HFFc6 (cell line): Measurements from ENCODE around the gene PTPRD. TPM values are rescaled to one million over a fixed set of nuclear protein-coding genes. Genes with fewer than 3 reads are reported as not detected.

Experiments
- DNase-seq: peaks from one replicate; pipeline ENCODE4 v3.0.0-alpha.2; 2018
- H3K27ac Mint-ChIP-seq: 2 replicates; pipeline ENCODE4 v1.8.0; 2020; ENCODE audit warnings: mild to moderate bottlenecking, mixed read lengths
- H3K27me3 Mint-ChIP-seq: 2 replicates; pipeline ENCODE4 v1.8.0; 2021; ENCODE audit warnings: mild to moderate bottlenecking, moderate library complexity, mixed read lengths; ENCODE audit not compliant: insufficient read depth
- H3K36me3 Mint-ChIP-seq: 2 replicates; pipeline ENCODE4 v1.8.0; 2021; ENCODE audit warnings: low read depth, mixed read lengths
- H3K4me1 Mint-ChIP-seq: 2 replicates; pipeline ENCODE4 v1.8.0; 2020; ENCODE audit warnings: low read depth, mixed read lengths
- H3K4me3 Mint-ChIP-seq: 2 replicates; pipeline ENCODE4 v1.8.0; 2020; ENCODE audit warnings: mild to moderate bottlenecking, moderate library complexity, mixed read lengths
- H3K9me3 Mint-ChIP-seq: 2 replicates; pipeline ENCODE4 v1.8.0; 2020; ENCODE audit warnings: mild to moderate bottlenecking, mixed read lengths
- total RNA-seq, 6 experiments: library from RNA; stranded (reverse); fragmentation: NEBNext Ultra II Directional; extraction: Animal tissue kit (Norgen Biotek cat#: 25700); gene quantifications; 2 replicates in 1 of 6; 3 replicates in 5 of 6; pipeline ENCODE4 v1.2.3, GENCODE V29; 2021
- TF ChIP-seq, protein P1 (sequence below): fragments of 200-600 bp; sonication (generic); IDR thresholded peaks from 2 replicates; pipeline ENCODE4 v1.5.0; 2021; ENCODE audit warnings: antibody characterized with exemption, mild to moderate bottlenecking

The PTPRD gene
- total RNA-seq, 6 experiments from 2014 or later, result not detected

DNA sequence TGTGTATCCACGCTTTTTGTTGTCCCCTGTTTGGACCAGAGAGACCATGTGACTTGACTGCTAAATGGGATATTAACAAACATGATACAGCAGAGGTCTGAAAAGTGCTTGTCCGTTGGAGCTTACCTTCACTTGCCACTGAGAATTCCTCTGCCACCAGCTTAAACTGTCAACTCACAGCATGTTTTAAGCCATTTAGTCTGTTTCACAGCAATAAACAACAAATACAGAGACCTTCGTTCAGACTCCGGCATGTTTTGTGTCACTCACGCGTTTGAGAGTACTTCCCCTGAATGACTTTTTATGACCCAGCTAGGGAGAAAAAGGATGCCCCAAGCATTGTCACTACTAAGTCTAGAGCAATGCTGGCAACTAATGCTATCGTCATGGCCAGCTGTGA, 173.8 kb downstream of the PTPRD start:
- H3K9me3 Mint-ChIP-seq, result peaks cover 16% of the 10 kb centered on the region
- no peak overlapping the region for H3K27ac Mint-ChIP-seq
- H3K4me1 Mint-ChIP-seq, result no peaks in the 10 kb centered on the region
- H3K36me3 Mint-ChIP-seq, result no peaks in the 10 kb centered on the region; the same call in 1 of the 2 replicates
- TF ChIP-seq, protein P1, sequence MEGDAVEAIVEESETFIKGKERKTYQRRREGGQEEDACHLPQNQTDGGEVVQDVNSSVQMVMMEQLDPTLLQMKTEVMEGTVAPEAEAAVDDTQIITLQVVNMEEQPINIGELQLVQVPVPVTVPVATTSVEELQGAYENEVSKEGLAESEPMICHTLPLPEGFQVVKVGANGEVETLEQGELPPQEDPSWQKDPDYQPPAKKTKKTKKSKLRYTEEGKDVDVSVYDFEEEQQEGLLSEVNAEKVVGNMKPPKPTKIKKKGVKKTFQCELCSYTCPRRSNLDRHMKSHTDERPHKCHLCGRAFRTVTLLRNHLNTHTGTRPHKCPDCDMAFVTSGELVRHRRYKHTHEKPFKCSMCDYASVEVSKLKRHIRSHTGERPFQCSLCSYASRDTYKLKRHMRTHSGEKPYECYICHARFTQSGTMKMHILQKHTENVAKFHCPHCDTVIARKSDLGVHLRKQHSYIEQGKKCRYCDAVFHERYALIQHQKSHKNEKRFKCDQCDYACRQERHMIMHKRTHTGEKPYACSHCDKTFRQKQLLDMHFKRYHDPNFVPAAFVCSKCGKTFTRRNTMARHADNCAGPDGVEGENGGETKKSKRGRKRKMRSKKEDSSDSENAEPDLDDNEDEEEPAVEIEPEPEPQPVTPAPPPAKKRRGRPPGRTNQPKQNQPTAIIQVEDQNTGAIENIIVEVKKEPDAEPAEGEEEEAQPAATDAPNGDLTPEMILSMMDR, result no peak
- no peaks in the 10 kb centered on the region for H3K27me3 Mint-ChIP-seq
- no peak for DNase-seq
- no peak overlapping the region for H3K4me3 Mint-ChIP-seq

DNA sequence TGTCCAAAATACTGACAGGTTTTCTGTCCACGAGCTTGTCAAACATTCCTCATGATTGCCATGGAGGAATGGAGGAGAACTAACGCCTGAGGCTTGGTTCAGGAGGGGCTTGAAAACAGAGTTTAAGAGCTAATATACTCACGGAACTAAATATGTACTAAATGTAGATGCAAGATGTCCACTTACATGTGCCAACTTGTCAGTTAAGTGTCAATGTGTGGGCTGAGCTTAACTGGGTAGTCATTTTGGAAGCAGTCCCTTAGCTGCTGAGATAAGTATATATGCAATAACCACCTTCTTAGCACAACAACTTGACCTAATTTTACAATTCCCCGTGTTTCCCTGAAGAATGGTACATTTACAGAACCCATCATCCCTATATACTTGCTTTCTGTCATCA, 176.0 kb downstream of the PTPRD start:
- H3K27ac Mint-ChIP-seq, result no peak overlapping the region
- peaks cover 20% of the 10 kb centered on the region for H3K9me3 Mint-ChIP-seq
- DNase-seq, result no peak
- H3K4me3 Mint-ChIP-seq, result no peak overlapping the region
- TF ChIP-seq, protein P1, result no peak
- no peaks in the 10 kb centered on the region for H3K4me1 Mint-ChIP-seq
- no peaks in the 10 kb centered on the region; the same call in 1 of the 2 replicates for H3K36me3 Mint-ChIP-seq
- no peaks in the 10 kb centered on the region for H3K27me3 Mint-ChIP-seq

DNA sequence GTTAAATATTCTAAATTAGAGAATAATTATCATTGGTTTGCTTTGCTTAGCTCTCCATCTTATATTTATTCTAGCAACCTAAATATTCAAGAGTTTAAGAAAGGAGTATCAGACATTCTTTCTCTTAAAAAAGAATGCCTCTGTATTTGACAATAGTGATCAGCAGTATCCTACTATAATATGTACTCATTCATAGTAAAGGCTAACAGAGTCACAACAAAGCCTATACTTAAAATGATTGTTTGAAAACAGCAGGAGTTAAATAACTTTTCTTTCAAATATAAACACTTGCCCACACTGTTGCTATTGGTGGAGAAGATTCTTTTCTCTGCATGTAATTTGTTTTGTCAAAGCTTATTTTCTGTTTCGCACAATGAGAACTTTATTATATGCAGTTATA, 178.4 kb downstream of the PTPRD start:
- no peak for DNase-seq
- TF ChIP-seq, protein P1, result no peak
- H3K27me3 Mint-ChIP-seq, result no peaks in the 10 kb centered on the region
- no peaks in the 10 kb centered on the region for H3K4me1 Mint-ChIP-seq
- H3K27ac Mint-ChIP-seq, result no peak overlapping the region
- no peak overlapping the region for H3K4me3 Mint-ChIP-seq
- no peaks in the 10 kb centered on the region; the same call in 1 of the 2 replicates for H3K36me3 Mint-ChIP-seq
- H3K9me3 Mint-ChIP-seq, result peaks cover 9% of the 10 kb centered on the region; the same call in 1 of the 2 replicates

DNA sequence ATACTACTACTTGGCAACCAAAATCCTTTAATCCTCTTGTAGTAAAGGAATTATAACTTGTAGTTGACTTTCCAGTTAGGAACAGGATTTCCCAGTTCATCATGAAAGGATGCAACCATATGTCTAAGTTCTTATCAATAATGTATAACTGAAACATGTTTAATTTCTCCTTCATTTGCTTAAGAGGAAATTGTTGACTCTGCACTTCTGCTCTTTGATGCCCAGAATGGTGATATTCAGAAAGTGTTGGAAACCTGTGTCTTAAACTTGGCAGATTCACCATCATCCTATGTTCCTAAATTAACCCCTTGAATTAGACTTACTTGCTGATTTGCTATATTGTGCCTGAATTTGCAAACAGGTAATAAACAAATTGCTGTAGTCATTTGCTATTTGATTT, 201.5 kb downstream of the PTPRD start:
- Mint-ChIP-seq H3K4me1 (no peaks in the 10 kb centered on the region), H3K4me3 (no peak overlapping the region), H3K36me3 (0 out of 2 replicates have a peak, but pooled peaks cover 3% of the 10 kb centered on the region), H3K27me3 (no peaks in the 10 kb centered on the region), H3K9me3 (peaks cover 28% of the 10 kb centered on the region), H3K27ac (no peak overlapping the region)
- TF ChIP-seq, protein P1, result no peak
- no peak for DNase-seq

DNA sequence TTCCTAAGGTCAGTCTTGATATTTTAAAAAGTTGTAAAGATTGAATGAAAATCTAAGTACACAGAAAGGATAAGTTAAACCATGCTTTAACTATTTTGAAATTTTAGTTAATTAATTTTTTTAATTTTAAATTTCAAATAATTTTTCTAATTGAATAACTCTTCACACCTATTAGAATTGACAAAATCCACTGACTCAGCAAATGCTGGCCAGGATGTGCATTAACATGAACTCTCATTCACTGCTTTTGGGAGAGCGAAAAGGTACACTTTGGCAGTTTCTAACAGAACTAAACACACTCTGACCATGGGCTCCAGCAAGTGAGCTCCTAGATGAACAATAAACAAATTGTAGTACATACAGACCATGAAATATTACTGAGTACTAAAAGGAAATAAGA, 209.5 kb downstream of the PTPRD start:
- H3K36me3 Mint-ChIP-seq, result no peaks in the 10 kb centered on the region
- H3K27ac Mint-ChIP-seq, result no peak overlapping the region
- no peak for DNase-seq
- no peak overlapping the region for H3K4me3 Mint-ChIP-seq
- peaks cover 14% of the 10 kb centered on the region for H3K9me3 Mint-ChIP-seq
- no peaks in the 10 kb centered on the region for H3K4me1 Mint-ChIP-seq
- H3K27me3 Mint-ChIP-seq, result no peaks in the 10 kb centered on the region
- TF ChIP-seq, protein P1, result no peak

DNA sequence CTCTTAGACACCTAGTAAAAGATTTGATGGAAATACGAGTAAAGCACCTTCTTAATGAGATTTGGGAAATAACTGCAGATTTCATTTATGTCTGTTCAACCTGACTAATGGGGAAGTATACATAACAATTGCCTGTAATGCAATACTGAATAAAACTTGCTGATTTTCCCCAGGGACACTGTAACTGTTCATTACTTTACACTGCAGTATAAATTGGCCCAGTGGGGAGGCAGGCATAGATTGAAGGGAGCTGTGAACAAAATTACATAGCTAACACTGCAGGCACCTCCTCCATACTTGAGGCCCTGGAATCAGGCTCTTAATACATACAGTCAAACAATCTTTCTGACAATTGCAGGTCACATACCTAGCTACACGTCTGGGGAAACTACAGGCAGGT, 216.2 kb downstream of the PTPRD start:
- H3K36me3 Mint-ChIP-seq, result no peaks in the 10 kb centered on the region
- H3K4me3 Mint-ChIP-seq, result no peak overlapping the region
- TF ChIP-seq, protein P1, result no peak
- H3K4me1 Mint-ChIP-seq, result no peaks in the 10 kb centered on the region
- H3K27me3 Mint-ChIP-seq, result no peaks in the 10 kb centered on the region
- DNase-seq, result no peak
- H3K9me3 Mint-ChIP-seq, result peaks cover 16% of the 10 kb centered on the region
- H3K27ac Mint-ChIP-seq, result no peak overlapping the region
